ENCODE results near the gene ACBD6. TPM values are rescaled to one million over a fixed set of nuclear protein-coding genes. Genes with fewer than 3 reads are reported as not detected.

Gene ACBD6
- total and polyA plus RNA-seq, 10 of the 15 experiments (the other 5 are each of a cell fraction or from before 2014, with no cell fraction given) = 15.0 to 67.3 (median 55.0) TPM

DNA sequence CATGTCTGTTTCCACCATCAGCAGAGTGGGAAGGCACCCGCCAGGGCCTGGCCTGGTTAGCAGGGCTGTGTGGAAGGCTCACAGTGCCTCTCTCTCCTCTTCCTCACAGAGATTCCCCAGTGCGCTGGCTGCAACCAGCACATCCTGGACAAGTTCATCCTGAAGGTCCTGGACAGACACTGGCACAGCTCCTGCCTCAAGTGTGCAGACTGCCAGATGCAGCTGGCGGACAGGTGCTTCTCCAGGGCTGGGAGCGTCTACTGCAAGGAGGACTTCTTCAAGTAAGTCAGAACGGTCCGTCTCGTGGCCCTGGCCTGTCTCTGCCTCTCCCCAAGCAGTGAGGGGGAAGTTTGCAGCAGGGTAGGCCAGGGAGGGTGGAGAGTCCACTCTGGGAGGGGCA is 254.2 kb downstream of the ACBD6 start:
- Histone ChIP-seq H2AFZ (ENCODE audit: control insufficient read depth, low read depth, low read length) (no peak overlapping the region), H3K79me2 (ENCODE audit: control insufficient read depth, insufficient read depth, low read length) (no peaks in the 10 kb centered on the region), H4K20me1 (ENCODE audit: control insufficient read depth, insufficient read depth) (no peaks in the 10 kb centered on the region), H3K9ac (ENCODE audit: control insufficient read depth, insufficient read depth, low read length) (no peak overlapping the region), H3K4me2 (ENCODE audit: control insufficient read depth, insufficient read depth) (no peak overlapping the region), H3K9me3 (replicated peaks; ENCODE audit: control insufficient read depth, insufficient read depth, low read length) (no peaks in the 10 kb centered on the region), H3K4me1 (ENCODE audit: control insufficient read depth, insufficient read depth, low read length) (no peaks in the 10 kb centered on the region; the same call in 1 of the 2 replicates), H3K27me3 (replicated peaks in 1 of 2; ENCODE audit: control insufficient read depth in 2 of 2, insufficient read depth in 2 of 2, low read length in 1 of 2) (no peaks in the 10 kb centered on the region), H3K4me3 (no peak overlapping the region), H3K36me3 (ENCODE audit: control insufficient read depth in 2 of 2, insufficient read depth in 2 of 2, low read length in 1 of 2) (no peaks in the 10 kb centered on the region), H3K27ac (ENCODE audit: control insufficient read depth, insufficient read depth) (no peak overlapping the region)
- intact Hi-C loops (cut with micrococcal nuclease; ENCODE audit: unreplicated experiment) = no loop called here
- ChIA-PET CTCF (interaction anchor here (0.9 to 1.4 kb wide), 3 partner anchors 64 to 168 kb away, joined by 3 to 4 read pairs (median 3); no protein-coding TSS in a partner anchor), RAD21 (ENCODE audit: unreplicated experiment) (no interaction called here), SMC1A (ENCODE audit: uncharacterized antibody, unreplicated experiment) (no interaction called here), POLR2A (no interaction called here)
- WGBS (ENCODE audit: insufficient coverage, insufficient replicate concordance, low lambda C conversion rate, missing lambda C conversion rate) = 82% methylated on average over 7 of the region's 7 CpGs
- no TSS peak for BruUV-seq (replicated peaks)
- no peak for ATAC-seq
- no peak for FAIRE-seq
- DNase-seq (ENCODE audit: low read depth, low spot score) = no peak
- in situ Hi-C loops (cut with MboI) = loop anchor here (5.0 kb wide), 1 partner anchor 49 kb away; no protein-coding TSS in a partner anchor
- TF ChIP-seq E2F4 (IDR thresholded peaks at IDR 0.05; ENCODE audit: low read depth, low read length) (no peak), CEBPZ (IDR thresholded peaks at IDR 0.05; ENCODE audit: low read depth, low read length) (no peak), NKRF (conservative IDR thresholded peaks at IDR 0.05) (no peak), KLF5 (IDR thresholded peaks at IDR 0.05; ENCODE audit: partially characterized antibody) (no peak), WRNIP1 (IDR thresholded peaks at IDR 0.05; ENCODE audit: borderline replicate concordance, low read depth, low read length) (no peak), RBBP5 (conservative IDR thresholded peaks at IDR 0.05) (no peak), ELK1 (IDR thresholded peaks at IDR 0.05; ENCODE audit: low read depth, low read length) (no peak), ZSCAN29 (IDR thresholded peaks at IDR 0.05) (no peak), HDGF (IDR thresholded peaks at IDR 0.05) (no peak)
- TF ChIP-seq, protein P1, sequence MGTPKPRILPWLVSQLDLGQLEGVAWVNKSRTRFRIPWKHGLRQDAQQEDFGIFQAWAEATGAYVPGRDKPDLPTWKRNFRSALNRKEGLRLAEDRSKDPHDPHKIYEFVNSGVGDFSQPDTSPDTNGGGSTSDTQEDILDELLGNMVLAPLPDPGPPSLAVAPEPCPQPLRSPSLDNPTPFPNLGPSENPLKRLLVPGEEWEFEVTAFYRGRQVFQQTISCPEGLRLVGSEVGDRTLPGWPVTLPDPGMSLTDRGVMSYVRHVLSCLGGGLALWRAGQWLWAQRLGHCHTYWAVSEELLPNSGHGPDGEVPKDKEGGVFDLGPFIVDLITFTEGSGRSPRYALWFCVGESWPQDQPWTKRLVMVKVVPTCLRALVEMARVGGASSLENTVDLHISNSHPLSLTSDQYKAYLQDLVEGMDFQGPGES (IDR thresholded peaks at IDR 0.05) = no peak
- TF ChIP-seq, protein P2, sequence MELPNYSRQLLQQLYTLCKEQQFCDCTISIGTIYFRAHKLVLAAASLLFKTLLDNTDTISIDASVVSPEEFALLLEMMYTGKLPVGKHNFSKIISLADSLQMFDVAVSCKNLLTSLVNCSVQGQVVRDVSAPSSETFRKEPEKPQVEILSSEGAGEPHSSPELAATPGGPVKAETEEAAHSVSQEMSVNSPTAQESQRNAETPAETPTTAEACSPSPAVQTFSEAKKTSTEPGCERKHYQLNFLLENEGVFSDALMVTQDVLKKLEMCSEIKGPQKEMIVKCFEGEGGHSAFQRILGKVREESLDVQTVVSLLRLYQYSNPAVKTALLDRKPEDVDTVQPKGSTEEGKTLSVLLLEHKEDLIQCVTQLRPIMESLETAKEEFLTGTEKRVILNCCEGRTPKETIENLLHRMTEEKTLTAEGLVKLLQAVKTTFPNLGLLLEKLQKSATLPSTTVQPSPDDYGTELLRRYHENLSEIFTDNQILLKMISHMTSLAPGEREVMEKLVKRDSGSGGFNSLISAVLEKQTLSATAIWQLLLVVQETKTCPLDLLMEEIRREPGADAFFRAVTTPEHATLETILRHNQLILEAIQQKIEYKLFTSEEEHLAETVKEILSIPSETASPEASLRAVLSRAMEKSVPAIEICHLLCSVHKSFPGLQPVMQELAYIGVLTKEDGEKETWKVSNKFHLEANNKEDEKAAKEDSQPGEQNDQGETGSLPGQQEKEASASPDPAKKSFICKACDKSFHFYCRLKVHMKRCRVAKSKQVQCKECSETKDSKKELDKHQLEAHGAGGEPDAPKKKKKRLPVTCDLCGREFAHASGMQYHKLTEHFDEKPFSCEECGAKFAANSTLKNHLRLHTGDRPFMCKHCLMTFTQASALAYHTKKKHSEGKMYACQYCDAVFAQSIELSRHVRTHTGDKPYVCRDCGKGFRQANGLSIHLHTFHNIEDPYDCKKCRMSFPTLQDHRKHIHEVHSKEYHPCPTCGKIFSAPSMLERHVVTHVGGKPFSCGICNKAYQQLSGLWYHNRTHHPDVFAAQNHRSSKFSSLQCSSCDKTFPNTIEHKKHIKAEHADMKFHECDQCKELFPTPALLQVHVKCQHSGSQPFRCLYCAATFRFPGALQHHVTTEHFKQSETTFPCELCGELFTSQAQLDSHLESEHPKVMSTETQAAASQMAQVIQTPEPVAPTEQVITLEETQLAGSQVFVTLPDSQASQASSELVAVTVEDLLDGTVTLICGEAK (IDR thresholded peaks at IDR 0.05; ENCODE audit: borderline replicate concordance) = no peak

All from GM12878 (cell line).